ENCODE data around the gene PCBP2. TPM values are rescaled to one million over a fixed set of nuclear protein-coding genes. Genes with fewer than 3 reads are reported as not detected.

Gene PCBP2
- total and polyA plus RNA-seq, 2 of the 4 experiments (the other 2 are of a cell fraction): 190 to 586 TPM

DNA sequence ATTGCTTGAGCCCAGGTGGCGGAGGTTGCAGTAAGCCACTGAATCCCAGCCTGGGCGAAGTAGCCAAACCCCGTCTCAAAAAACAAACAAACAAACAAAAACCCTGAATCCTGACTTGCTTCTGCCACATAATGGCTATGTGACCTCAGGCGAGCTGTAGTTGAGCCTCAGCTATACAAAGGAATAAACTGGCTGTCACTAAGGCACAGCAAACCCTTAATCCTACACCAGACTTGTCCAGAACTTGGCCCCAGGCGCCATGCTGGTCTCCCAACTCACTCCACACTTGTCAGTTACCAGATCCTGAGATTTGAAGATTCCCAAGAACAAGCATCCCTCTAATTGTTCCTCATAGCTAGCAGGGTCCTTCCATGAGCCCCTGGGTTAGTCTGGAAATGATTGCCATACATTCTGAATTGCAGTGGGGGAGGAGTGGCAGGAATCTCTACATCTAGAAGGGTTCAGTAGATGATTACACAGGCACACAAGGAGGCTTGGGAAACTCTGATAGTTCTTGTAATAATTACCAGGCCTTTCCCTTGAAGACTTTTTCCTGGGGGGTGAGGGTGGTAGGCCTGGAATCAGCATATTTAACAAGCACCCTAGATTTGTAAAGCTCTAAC lies 37.5 kb downstream of the PCBP2 start:
- BruUV-seq (replicated peaks): no TSS peak
- WGBS, 2 experiments (ENCODE audit: extremely low coverage in 2 of 2, insufficient read length in 1 of 2): no CpG with 5 or more reads among the region's 5 CpGs

More for the DNA sequence above, 37.5 kb downstream of the PCBP2 start:
- Histone ChIP-seq H3K9me1 (ENCODE audit: insufficient read depth, low read length) (peaks cover 36% of the 10 kb centered on the region), H3K23ac (ENCODE audit: low read depth, low read length) (no peak overlapping the region), H2BK120ac (ENCODE audit: low read depth, low read length) (no peak overlapping the region), H2BK15ac (ENCODE audit: low read depth, low read length) (no peak overlapping the region), H3K4ac (ENCODE audit: low read depth, low read length) (no peak overlapping the region), H4K91ac (ENCODE audit: insufficient read depth, low read depth, low read length) (no peak overlapping the region), H3K27ac (ENCODE audit: insufficient read depth, low read length) (no peak overlapping the region), H3K79me1 (ENCODE audit: low read depth in 1 of 2, low read length in 2 of 2) (peaks cover 30 to 79% of the 10 kb centered on the region in 2 experiments), H2BK5ac (ENCODE audit: low read depth, low read length, poor library complexity, severe bottlenecking) (no peak overlapping the region), H2BK20ac (ENCODE audit: low read depth, low read length) (no peak overlapping the region), H3K4me2 (ENCODE audit: low read depth, low read length) (no peak overlapping the region), H3K4me3 (ENCODE audit: insufficient read depth, low read depth, low read length) (no peak overlapping the region), H3K9ac (ENCODE audit: low read depth, low read length) (no peak overlapping the region), H2AFZ (replicated peaks; ENCODE audit: low read length, poor library complexity) (no peak overlapping the region), H3K9me3 (ENCODE audit: control insufficient read depth, insufficient read depth, low read length) (no peaks in the 10 kb centered on the region), H3K56ac (ENCODE audit: extremely low read depth, insufficient read depth, low read length) (no peak overlapping the region), H4K20me1 (ENCODE audit: insufficient read depth, low read length) (peaks cover 37% of the 10 kb centered on the region), H3K18ac (ENCODE audit: low read depth, low read length) (no peak overlapping the region), H2AK9ac (replicated peaks; ENCODE audit: low read depth, low read length, poor library complexity) (no peak overlapping the region), H3K36me3 (ENCODE audit: control insufficient read depth, insufficient read depth, low read length) (peaks cover 33% of the 10 kb centered on the region), H3K27me3 (ENCODE audit: control insufficient read depth, insufficient read depth, low read length) (no peaks in the 10 kb centered on the region), H2AK5ac (ENCODE audit: low read depth, low read length) (no peak overlapping the region), H4K8ac (ENCODE audit: low read depth in 2 of 2, low read length in 2 of 2) (no peak overlapping the region), H4K5ac (ENCODE audit: low read depth, low read length) (no peak overlapping the region), H3K14ac (replicated peaks; ENCODE audit: low read depth, low read length) (no peak overlapping the region), H3K4me1 (ENCODE audit: control insufficient read depth, insufficient read depth, low read length) (peaks cover 14% of the 10 kb centered on the region)
- ATAC-seq (ENCODE audit: low read depth) (no peak), DNase-seq (no peak)
- dilution Hi-C loops (cut with HindIII; ENCODE audit: low sequenced_read_pairs, unreplicated experiment): no loop called here
- POLR2A ChIA-PET (ENCODE audit: unreplicated experiment): no interaction called here
- intact Hi-C loops (cut with micrococcal nuclease): no loop called here
- CTCF ChIA-PET: interaction anchor here (0.6 kb wide), 1 partner anchor 123 kb away, joined by 4 read pairs; no protein-coding TSS in a partner anchor
- TF ChIP-seq RCOR1 (IDR thresholded peaks at IDR 0.05; ENCODE audit: insufficient replicate concordance, low read length) (no peak), SMC3 (IDR thresholded peaks at IDR 0.05; ENCODE audit: low read depth, low read length) (no peak), BHLHE40 (IDR thresholded peaks at IDR 0.05; ENCODE audit: low read depth, low read length) (no peak), NFE2L2 (IDR thresholded peaks at IDR 0.05; ENCODE audit: low read depth, low read length) (no peak), MAZ (IDR thresholded peaks at IDR 0.05; ENCODE audit: borderline replicate concordance, low read depth, low read length) (no peak), RAD21 (IDR thresholded peaks at IDR 0.05; ENCODE audit: low read length) (no peak), CEBPB (IDR thresholded peaks at IDR 0.05; ENCODE audit: low read depth, low read length) (no peak), MAFK (IDR thresholded peaks at IDR 0.05; ENCODE audit: low read depth, low read length) (no peak), RFX5 (IDR thresholded peaks at IDR 0.05; ENCODE audit: low read depth, low read length) (no peak)
- TF ChIP-seq, protein P1, sequence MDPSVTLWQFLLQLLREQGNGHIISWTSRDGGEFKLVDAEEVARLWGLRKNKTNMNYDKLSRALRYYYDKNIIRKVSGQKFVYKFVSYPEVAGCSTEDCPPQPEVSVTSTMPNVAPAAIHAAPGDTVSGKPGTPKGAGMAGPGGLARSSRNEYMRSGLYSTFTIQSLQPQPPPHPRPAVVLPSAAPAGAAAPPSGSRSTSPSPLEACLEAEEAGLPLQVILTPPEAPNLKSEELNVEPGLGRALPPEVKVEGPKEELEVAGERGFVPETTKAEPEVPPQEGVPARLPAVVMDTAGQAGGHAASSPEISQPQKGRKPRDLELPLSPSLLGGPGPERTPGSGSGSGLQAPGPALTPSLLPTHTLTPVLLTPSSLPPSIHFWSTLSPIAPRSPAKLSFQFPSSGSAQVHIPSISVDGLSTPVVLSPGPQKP (IDR thresholded peaks at IDR 0.05; ENCODE audit: borderline replicate concordance, low read depth, low read length): no peak
- in situ Hi-C loops (cut with MboI; ENCODE audit: low sequenced_read_pairs): no loop called here

Data from IMR-90 (cell line).